ENCODE data around the gene CLN3. TPM values are rescaled to one million over a fixed set of nuclear protein-coding genes. Genes with fewer than 3 reads are reported as not detected.

The CLN3 gene
- total and polyA plus RNA-seq, 2 of the 13 experiments (the other 11 are each of a cell fraction or from before 2014, with no cell fraction given): 23.4 to 46.8 TPM

DNA sequence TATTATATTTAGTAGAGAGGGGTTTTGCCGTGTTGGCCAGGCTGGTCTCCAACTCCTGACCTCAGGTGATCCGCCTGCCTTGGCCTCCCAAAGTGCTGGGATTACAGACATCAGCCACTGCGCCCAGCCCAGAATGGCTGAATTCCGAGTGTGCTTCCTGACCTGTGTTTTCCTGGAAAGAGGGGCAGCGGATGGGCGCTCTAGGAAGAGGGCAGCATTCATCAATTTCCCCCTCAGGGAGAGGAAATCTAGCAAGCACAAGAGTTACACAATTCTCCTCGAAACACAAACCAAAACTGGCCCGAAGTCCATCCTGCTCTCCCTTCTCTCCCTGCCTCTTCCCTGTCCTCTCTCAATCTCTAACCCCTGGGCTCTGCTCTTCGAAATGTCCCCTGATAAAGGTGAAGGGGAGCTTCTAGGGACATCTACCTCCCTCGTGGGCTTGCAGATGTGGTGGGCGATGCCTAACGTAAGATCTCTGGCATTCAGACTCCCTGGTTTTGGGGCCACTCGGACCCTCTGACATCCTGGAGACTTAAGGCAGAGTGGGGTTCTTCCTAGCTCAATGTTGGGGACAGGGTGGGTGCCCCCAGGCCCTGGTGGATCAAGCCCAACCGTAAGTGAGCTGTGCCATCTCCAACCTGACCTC is 13.7 kb upstream of the CLN3 start (continued):
- TF ChIP-seq MEIS2 (CRISPR knock-in tag; IDR thresholded peaks at IDR 0.05): peak; percentile 91
- TF ChIP-seq ZBTB21 (CRISPR knock-in tag; IDR thresholded peaks at IDR 0.05): no peak; the same call in 1 of the 2 replicates
- TF ChIP-seq PCBP1 (IDR thresholded peaks at IDR 0.05; ENCODE audit: borderline replicate concordance, low read depth, low read length): no peak
- TF ChIP-seq NFYB (CRISPR knock-in tag; IDR thresholded peaks at IDR 0.05): no peak
- peak; percentile 81; the same call in 1 of the 2 replicates for TF ChIP-seq ZFAT (CRISPR knock-in tag; conservative IDR thresholded peaks at IDR 0.05)
- TF ChIP-seq MED1 (CRISPR knock-in tag; IDR thresholded peaks at IDR 0.05): peak; percentile 86
- TF ChIP-seq MTA3 (CRISPR knock-in tag; IDR thresholded peaks at IDR 0.05): no peak
- no peak for TF ChIP-seq ZNF567 (CRISPR knock-in tag; IDR thresholded peaks at IDR 0.05; ENCODE audit: borderline replicate concordance)
- TF ChIP-seq HNRNPK (IDR thresholded peaks at IDR 0.05; ENCODE audit: low read depth, low read length, poor library complexity, severe bottlenecking): no peak
- TF ChIP-seq RFX3 (CRISPR knock-in tag; IDR thresholded peaks at IDR 0.05): no peak
- TF ChIP-seq CENPX (CRISPR knock-in tag; IDR thresholded peaks at IDR 0.05): no peak
- TF ChIP-seq ZKSCAN1 (IDR thresholded peaks at IDR 0.05; ENCODE audit: low read length): no peak
- peak; percentile 49; the same call in 1 of the 2 replicates for TF ChIP-seq NR2C2 (CRISPR knock-in tag; IDR thresholded peaks at IDR 0.05; ENCODE audit: borderline replicate concordance)
- TF ChIP-seq PLRG1 (conservative IDR thresholded peaks at IDR 0.05): no peak
- TF ChIP-seq FOSL2 (CRISPR knock-in tag; IDR thresholded peaks at IDR 0.05): peak; percentile 41; the same call in 1 of the 2 replicates
- no peak for TF ChIP-seq HOXA7 (CRISPR knock-in tag; IDR thresholded peaks at IDR 0.05)
- peak; percentile 50; the same call in 1 of the 2 replicates for TF ChIP-seq ARID4A (CRISPR knock-in tag; IDR thresholded peaks at IDR 0.05; ENCODE audit: borderline replicate concordance)
- TF ChIP-seq ZNF556 (CRISPR knock-in tag; IDR thresholded peaks at IDR 0.05; ENCODE audit: borderline replicate concordance): peak; percentile 54; the same call in 1 of the 2 replicates
- TF ChIP-seq, protein P1, sequence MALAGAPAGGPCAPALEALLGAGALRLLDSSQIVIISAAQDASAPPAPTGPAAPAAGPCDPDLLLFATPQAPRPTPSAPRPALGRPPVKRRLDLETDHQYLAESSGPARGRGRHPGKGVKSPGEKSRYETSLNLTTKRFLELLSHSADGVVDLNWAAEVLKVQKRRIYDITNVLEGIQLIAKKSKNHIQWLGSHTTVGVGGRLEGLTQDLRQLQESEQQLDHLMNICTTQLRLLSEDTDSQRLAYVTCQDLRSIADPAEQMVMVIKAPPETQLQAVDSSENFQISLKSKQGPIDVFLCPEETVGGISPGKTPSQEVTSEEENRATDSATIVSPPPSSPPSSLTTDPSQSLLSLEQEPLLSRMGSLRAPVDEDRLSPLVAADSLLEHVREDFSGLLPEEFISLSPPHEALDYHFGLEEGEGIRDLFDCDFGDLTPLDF (CRISPR knock-in tag; IDR thresholded peaks at IDR 0.05): no peak
- TF ChIP-seq ZBTB7A (CRISPR knock-in tag; IDR thresholded peaks at IDR 0.05): no peak
- 0 out of 2 replicates have a peak, but pooled peaks have one; percentile 41 for TF ChIP-seq KDM3A (CRISPR knock-in tag; IDR thresholded peaks at IDR 0.05; ENCODE audit: low read depth)
- TF ChIP-seq ZNF552 (CRISPR knock-in tag; IDR thresholded peaks at IDR 0.05; ENCODE audit: borderline replicate concordance): no peak

All from HepG2 (cell line).